ENCODE results near the gene ADGRB2. TPM values are rescaled to one million over a fixed set of nuclear protein-coding genes. Genes with fewer than 3 reads are reported as not detected.

The ADGRB2 gene
- total and polyA plus RNA-seq, 2 of the 4 experiments (the other 2 are of a cell fraction) = 2.2 to 11.9 TPM

GRCh38 chr1:31707711-31708110, 56.4 kb downstream of the ADGRB2 start:
- no peak for TF ChIP-seq RFX5 (IDR thresholded peaks at IDR 0.05; ENCODE audit: low read depth, low read length)
- TF ChIP-seq CTCF (conservative IDR thresholded peaks at IDR 0.05; ENCODE audit: low read depth, low read length) = peak; percentile 42
- TF ChIP-seq RAD21 (IDR thresholded peaks at IDR 0.05; ENCODE audit: low read length) = peak; percentile 62
- TF ChIP-seq SMC3 (IDR thresholded peaks at IDR 0.05; ENCODE audit: low read depth, low read length) = peak; percentile 59
- H3K9ac ChIP-seq (ENCODE audit: low read depth, low read length) = no peak overlapping the region
- H3K36me3 ChIP-seq (ENCODE audit: control insufficient read depth, insufficient read depth, low read length) = no peaks in the 10 kb centered on the region
- H3K56ac ChIP-seq (ENCODE audit: extremely low read depth, insufficient read depth, low read length) = no peak overlapping the region
- ATAC-seq (ENCODE audit: low read depth) = no peak
- intact Hi-C loops (cut with micrococcal nuclease) (no loop called here), dilution Hi-C loops (cut with HindIII; ENCODE audit: low sequenced_read_pairs, unreplicated experiment) (no loop called here), in situ Hi-C loops (cut with MboI; ENCODE audit: low sequenced_read_pairs) (no loop called here)
- peaks cover 7 to 22% of the 10 kb centered on the region in 2 experiments; a peak in 2 of 4 replicates for H3K79me1 ChIP-seq (ENCODE audit: low read depth in 1 of 2, low read length in 2 of 2)
- peak overlapping the region; percentile 81 for H2BK20ac ChIP-seq (ENCODE audit: low read depth, low read length)
- no peaks in the 10 kb centered on the region for H3K27me3 ChIP-seq (ENCODE audit: control insufficient read depth, insufficient read depth, low read length)
- H2BK5ac ChIP-seq (ENCODE audit: low read depth, low read length, poor library complexity, severe bottlenecking) = no peak overlapping the region
- no peaks in the 10 kb centered on the region for H4K20me1 ChIP-seq (ENCODE audit: insufficient read depth, low read length)
- peak overlapping the region; percentile 9; the same call in 1 of the 2 replicates for H4K5ac ChIP-seq (ENCODE audit: low read depth, low read length)
- H3K4me2 ChIP-seq (ENCODE audit: low read depth, low read length) = no peak overlapping the region
- peak overlapping the region; percentile 55; the same call in 1 of the 2 replicates for H3K14ac ChIP-seq (replicated peaks; ENCODE audit: low read depth, low read length)
- peak overlapping the region; percentile 6; the same call in 1 of the 2 replicates for H2AK5ac ChIP-seq (ENCODE audit: low read depth, low read length)
- no peak overlapping the region for H3K18ac ChIP-seq (ENCODE audit: low read depth, low read length)
- ChIA-PET POLR2A (ENCODE audit: unreplicated experiment) (no interaction called here), CTCF (interaction anchor here (0.9 kb wide), 1 partner anchor 82 kb away, joined by 3 read pairs; no protein-coding TSS in a partner anchor)
- H2AFZ ChIP-seq (replicated peaks; ENCODE audit: low read length, poor library complexity) = peak overlapping the region; percentile 46
- no peak overlapping the region for H3K4me3 ChIP-seq (ENCODE audit: insufficient read depth, low read depth, low read length)
- H3K4ac ChIP-seq (ENCODE audit: low read depth, low read length) = peak overlapping the region; percentile 57
- H3K9me3 ChIP-seq (ENCODE audit: control insufficient read depth, insufficient read depth, low read length) = no peaks in the 10 kb centered on the region
- no TSS peak for BruUV-seq (replicated peaks)
- H3K9me1 ChIP-seq (ENCODE audit: insufficient read depth, low read length) = peaks cover 15% of the 10 kb centered on the region
- no peak overlapping the region for H3K27ac ChIP-seq (ENCODE audit: insufficient read depth, low read length)
- H4K8ac ChIP-seq (ENCODE audit: low read depth in 2 of 2, low read length in 2 of 2) = peak overlapping the region in 1 of 2 experiments; percentile 69; a peak in 1 of 4 replicates
- WGBS, 2 experiments (ENCODE audit: extremely low coverage in 2 of 2, insufficient read length in 1 of 2) = 0% methylated on average over 3 of the region's 5 CpGs; no CpG with 5 or more reads in 1 of the 2 experiments
- peak overlapping the region; percentile 5; the same call in 1 of the 3 replicates for H2BK15ac ChIP-seq (ENCODE audit: low read depth, low read length)
- H2BK120ac ChIP-seq (ENCODE audit: low read depth, low read length) = peak overlapping the region; percentile 84
- peak; percentile 80 for DNase-seq
- H4K91ac ChIP-seq (ENCODE audit: insufficient read depth, low read depth, low read length) = peak overlapping the region; percentile 63; the same call in 1 of the 2 replicates
- H3K4me1 ChIP-seq (ENCODE audit: control insufficient read depth, insufficient read depth, low read length) = peaks cover 31% of the 10 kb centered on the region
- H2AK9ac ChIP-seq (replicated peaks; ENCODE audit: low read depth, low read length, poor library complexity) = peak overlapping the region; percentile 74
- H3K23ac ChIP-seq (ENCODE audit: low read depth, low read length) = no peak overlapping the region

All from IMR-90 (cell line).